Measurements from ENCODE around the gene TRPM5.

Gene TRPM5

GRCh38 chr11:2435288-2436012, 8.9 kb downstream of the TRPM5 start:
- DNase-seq = no peak

- no peak for DNase-seq
Observed at GRCh38 chr11:2434506-2435255, 9.6 kb downstream of the TRPM5 start.

- DNase-seq = no peak
Observed at GRCh38 chr11:2434008-2434407, 10.3 kb downstream of the TRPM5 start.

GRCh38 chr11:2433106-2433925, 11.0 kb downstream of the TRPM5 start:
- no peak for DNase-seq

- no peak for DNase-seq
Observed at GRCh38 chr11:2432628-2433071, 11.7 kb downstream of the TRPM5 start.

GRCh38 chr11:2432171-2432621, 12.1 kb downstream of the TRPM5 start:
- DNase-seq = no peak

GRCh38 chr11:2431395-2431794, 12.9 kb downstream of the TRPM5 start:
- DNase-seq = no peak

- DNase-seq = peak in 2 of 3 experiments; percentile 42 to 68
Observed at GRCh38 chr11:2428322-2428795, 16.0 kb downstream of the TRPM5 start.

- no peak for DNase-seq
Observed at GRCh38 chr11:2427721-2428321, 16.5 kb downstream of the TRPM5 start.

- no peak for DNase-seq
Observed at GRCh38 chr11:2426826-2427521, 17.3 kb downstream of the TRPM5 start.

- no peak for DNase-seq
Observed at GRCh38 chr11:2426221-2426620, 18.1 kb downstream of the TRPM5 start.

GRCh38 chr11:2425506-2425905, 18.8 kb downstream of the TRPM5 start:
- DNase-seq = no peak

GRCh38 chr11:2424811-2425495, 19.4 kb downstream of the TRPM5 start:
- DNase-seq = no peak

GRCh38 chr11:2423157-2424025, 20.9 kb downstream of the TRPM5 start:
- peak in 1 of 3 experiments; percentile 11 for DNase-seq

GRCh38 chr11:2422461-2423156, 21.7 kb downstream of the TRPM5 start:
- no peak for DNase-seq

- DNase-seq = no peak
Observed at GRCh38 chr11:2421996-2422395, 22.3 kb downstream of the TRPM5 start.

GRCh38 chr11:2421226-2421994, 22.9 kb downstream of the TRPM5 start:
- DNase-seq = no peak

GRCh38 chr11:2420502-2421225, 23.6 kb downstream of the TRPM5 start:
- peak; percentile 17 to 84 (median 71) for DNase-seq
